ENCODE measurements around the gene ICAM4. TPM values are rescaled to one million over a fixed set of nuclear protein-coding genes. Genes with fewer than 3 reads are reported as not detected.
A peak's percentile ranks its signal among the peaks of the same experiment; 100 is the strongest.

ICAM4 gene
- total and polyA plus RNA-seq, 9 of the 15 experiments (the other 6 are each of a cell fraction or from before 2014, with no cell fraction given), result 14.1 to 86.1 (median 29.6) TPM

- Histone ChIP-seq H3K9me1 (ENCODE audit: control insufficient read depth, insufficient read depth, low read length) (no peaks in the 10 kb centered on the region), H3K36me3 (ENCODE audit: control insufficient read depth, insufficient read depth, low read length) (peaks cover 77% of the 10 kb centered on the region; the same call in 2 of the 3 replicates), H3K9ac (ENCODE audit: insufficient read depth in 1 of 2, low read depth in 2 of 2, low read length in 2 of 2) (no peak overlapping the region), H2AFZ (ENCODE audit: low read depth, low read length) (no peak overlapping the region), H3K27me3 (ENCODE audit: control insufficient read depth in 2 of 2, insufficient read depth in 2 of 2, low read length in 2 of 2) (no peaks in the 10 kb centered on the region), H3K9me3 (replicated peaks; ENCODE audit: control insufficient read depth, insufficient read depth, low read depth, low read length) (no peaks in the 10 kb centered on the region), H3K4me1 (replicated peaks in 1 of 2; ENCODE audit: control insufficient read depth in 2 of 2, insufficient read depth in 2 of 2, low read length in 2 of 2) (peaks cover 1 to 2% of the 10 kb centered on the region in 2 experiments; a peak in 3 of 5 replicates), H3K27ac (ENCODE audit: extremely low read depth, low read depth, low read length) (no peak overlapping the region), H3K4me3 (no peak overlapping the region), H4K20me1 (replicated peaks; ENCODE audit: control insufficient read depth, insufficient read depth, low read length) (no peaks in the 10 kb centered on the region), H3K79me2 (ENCODE audit: control insufficient read depth, insufficient read depth, low read length) (peaks cover under 1% of the 10 kb centered on the region), H3K4me2 (ENCODE audit: insufficient read depth, low read length) (no peak overlapping the region)
- TF ChIP-seq ZNF121 (CRISPR knock-in tag; conservative IDR thresholded peaks at IDR 0.05), result peak; percentile 86
- no peak for TF ChIP-seq KLF16 (IDR thresholded peaks at IDR 0.05)
- no TSS peak for BruUV-seq (replicated peaks)
- 91% methylated on average over 9 of the region's 9 CpGs for WGBS (ENCODE audit: insufficient coverage, low coverage, missing lambda C conversion rate)
- ATAC-seq (no peak), DNase-seq (ENCODE audit: extremely low read depth in 1 of 4, low spot score in 3 of 4) (no peak), FAIRE-seq (no peak)
- intact Hi-C loops (cut with micrococcal nuclease) (no loop called here), in situ Hi-C loops (cut with MboI) (no loop called here)
- ChIA-PET POLR2A (interaction anchor here (0.6 to 1.0 kb wide), 4 partner anchors 12 to 251 kb away, joined by 3 to 5 read pairs (median 3); partner anchors contain the start of gene ICAM5), CTCF (ENCODE audit: low intra/inter-chr PET ratio) (no interaction called here)
Measured at GRCh38 chr19:10277795-10278589, 8.8 kb upstream of the ICAM4 start.

- ATAC-seq, result no peak
- no peaks in the 10 kb centered on the region for H3K9me1 ChIP-seq (ENCODE audit: control insufficient read depth, insufficient read depth, low read length)
- H3K9me3 ChIP-seq (replicated peaks; ENCODE audit: control insufficient read depth, insufficient read depth, low read depth, low read length), result no peaks in the 10 kb centered on the region
- ChIA-PET POLR2A (interaction anchor here (0.6 to 0.9 kb wide), 3 partner anchors 8 to 252 kb away, joined by 3 to 5 read pairs (median 3); partner anchors contain the start of genes ICAM1 and ICAM5), CTCF (ENCODE audit: low intra/inter-chr PET ratio) (no interaction called here)
- H3K4me3 ChIP-seq, result no peak overlapping the region
- FAIRE-seq, result no peak
- BruUV-seq (replicated peaks), result no TSS peak
- no peak overlapping the region for H3K4me2 ChIP-seq (ENCODE audit: insufficient read depth, low read length)
- no peak overlapping the region for H2AFZ ChIP-seq (ENCODE audit: low read depth, low read length)
- H3K27me3 ChIP-seq (ENCODE audit: control insufficient read depth in 2 of 2, insufficient read depth in 2 of 2, low read length in 2 of 2), result no peaks in the 10 kb centered on the region
- H3K9ac ChIP-seq (ENCODE audit: insufficient read depth in 1 of 2, low read depth in 2 of 2, low read length in 2 of 2), result no peak overlapping the region
- in situ Hi-C loops (cut with MboI), result no loop called here
- H3K36me3 ChIP-seq (ENCODE audit: control insufficient read depth, insufficient read depth, low read length), result peaks cover 82% of the 10 kb centered on the region; the same call in 2 of the 3 replicates
- peaks cover 10 to 11% of the 10 kb centered on the region in 2 experiments; a peak in 4 of 5 replicates for H3K4me1 ChIP-seq (replicated peaks in 1 of 2; ENCODE audit: control insufficient read depth in 2 of 2, insufficient read depth in 2 of 2, low read length in 2 of 2)
- intact Hi-C loops (cut with micrococcal nuclease), result no loop called here
- H4K20me1 ChIP-seq (replicated peaks; ENCODE audit: control insufficient read depth, insufficient read depth, low read length), result no peaks in the 10 kb centered on the region
- DNase-seq (ENCODE audit: extremely low read depth in 1 of 4, low spot score in 3 of 4), result no peak
- 91% methylated on average over 1 of the region's 1 CpG for WGBS (ENCODE audit: insufficient coverage, low coverage, missing lambda C conversion rate)
- no peak overlapping the region for H3K27ac ChIP-seq (ENCODE audit: extremely low read depth, low read depth, low read length)
- peaks cover 8% of the 10 kb centered on the region; the same call in 2 of the 3 replicates for H3K79me2 ChIP-seq (ENCODE audit: control insufficient read depth, insufficient read depth, low read length)
- TF ChIP-seq ETS2 (tag; IDR thresholded peaks at IDR 0.05; ENCODE audit: borderline replicate concordance, poor library complexity, severe bottlenecking), result no peak
- 0 out of 2 replicates have a peak, but pooled peaks have one; percentile 12 for TF ChIP-seq ZNF121 (CRISPR knock-in tag; conservative IDR thresholded peaks at IDR 0.05)
Measured at GRCh38 chr19:10278935-10279334, 7.8 kb upstream of the ICAM4 start.
